ENCODE data around the gene GPBP1L1. TPM values are rescaled to one million over a fixed set of nuclear protein-coding genes. Genes with fewer than 3 reads are reported as not detected.

GPBP1L1 gene
- total RNA-seq, 1 donor from 2014 or later, result 147 TPM

DNA sequence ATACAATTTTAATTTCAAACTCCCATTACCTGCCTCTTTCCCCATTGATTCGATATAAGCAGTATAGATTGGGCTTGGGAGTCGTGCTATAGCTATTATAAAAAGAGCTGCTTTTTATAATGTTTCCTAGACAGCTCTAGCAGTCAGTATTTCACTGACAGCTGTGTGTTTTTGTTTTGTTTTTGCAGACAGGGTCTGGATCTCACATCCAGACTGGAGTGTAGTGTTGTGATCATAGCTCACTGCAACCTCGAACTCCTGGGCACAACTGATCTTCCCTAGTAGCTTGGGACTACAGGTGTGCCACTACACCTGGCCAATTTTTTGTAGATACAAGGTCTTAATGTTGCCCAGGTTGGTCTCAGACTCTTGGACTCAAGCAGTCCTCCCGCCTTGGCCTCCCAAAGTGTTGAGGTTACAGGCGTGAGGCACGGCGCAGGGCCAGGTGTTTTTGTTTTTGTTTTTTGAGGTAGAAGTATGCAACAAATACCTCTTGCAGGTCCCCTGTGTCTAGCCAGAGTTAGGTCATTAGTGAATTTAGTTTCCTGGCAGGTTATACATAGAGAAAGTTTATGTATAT is 100.7 kb downstream of the GPBP1L1 start:
- no peak overlapping the region for H3K4me3 ChIP-seq (ENCODE audit: low read depth, low read length)
- DNase-seq (ENCODE audit: low read depth) (no peak), FAIRE-seq (no peak)
- no peak for TF ChIP-seq CTCF (IDR thresholded peaks at IDR 0.05; ENCODE audit: insufficient read depth, low read length, severe bottlenecking)
- no peaks in the 10 kb centered on the region for H3K36me3 ChIP-seq (ENCODE audit: control insufficient read depth, insufficient read depth, low read length)
- no peaks in the 10 kb centered on the region for H3K27me3 ChIP-seq (ENCODE audit: control insufficient read depth, insufficient read depth, low read length)

GRCh38 chr1:45585110-45585426 is 101.3 kb downstream of the GPBP1L1 start:
- no peak for TF ChIP-seq CTCF (IDR thresholded peaks at IDR 0.05; ENCODE audit: insufficient read depth, low read length, severe bottlenecking)
- Histone ChIP-seq H3K4me3 (ENCODE audit: low read depth, low read length) (peak overlapping the region; percentile 94), H3K36me3 (ENCODE audit: control insufficient read depth, insufficient read depth, low read length) (no peaks in the 10 kb centered on the region), H3K27me3 (ENCODE audit: control insufficient read depth, insufficient read depth, low read length) (no peaks in the 10 kb centered on the region)
- DNase-seq (ENCODE audit: low read depth) (no peak), FAIRE-seq (no peak)

DNA sequence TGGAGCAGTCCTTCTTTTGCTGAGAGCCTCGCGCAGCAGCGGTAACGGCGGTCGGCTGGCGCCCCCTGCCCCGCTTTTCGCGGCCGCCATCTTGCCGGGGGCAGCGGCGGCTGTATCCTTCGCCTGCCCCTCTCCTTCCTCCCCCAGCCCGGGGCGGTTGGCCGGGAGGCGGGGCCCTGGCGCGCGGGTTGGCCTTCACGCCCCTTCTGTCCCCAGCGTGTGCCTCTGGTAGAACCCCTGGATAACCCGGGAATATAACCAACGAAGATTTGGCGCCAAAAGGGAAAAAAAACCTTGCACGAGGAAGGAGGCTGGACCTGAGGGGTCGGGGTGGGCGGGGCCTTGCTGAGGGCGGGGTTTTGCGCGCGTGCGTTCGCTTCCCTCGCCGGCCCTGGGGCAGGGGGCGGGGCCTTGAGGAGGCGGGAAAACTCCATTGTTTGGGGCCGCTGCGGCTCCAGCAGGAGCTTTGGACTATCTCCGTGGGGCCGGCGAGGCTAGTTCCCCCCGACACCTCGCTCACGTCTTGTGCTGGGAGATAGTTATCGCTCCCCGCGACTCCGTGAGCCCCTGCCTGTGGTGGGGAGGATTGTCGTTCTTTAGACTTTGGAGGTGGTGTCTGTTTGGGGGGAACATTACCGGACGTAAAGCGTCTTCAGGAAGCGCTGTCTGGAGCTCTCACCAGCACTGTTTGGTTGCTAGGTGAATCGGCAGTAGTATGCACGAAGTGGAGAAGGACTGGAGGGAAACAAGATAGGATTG is 101.8 kb downstream of the GPBP1L1 start:
- no peaks in the 10 kb centered on the region for H3K27me3 ChIP-seq (ENCODE audit: control insufficient read depth, insufficient read depth, low read length)
- peak overlapping the region; percentile 94 for H3K4me3 ChIP-seq (ENCODE audit: low read depth, low read length)
- TF ChIP-seq CTCF (IDR thresholded peaks at IDR 0.05; ENCODE audit: insufficient read depth, low read length, severe bottlenecking), result peak; percentile 14
- H3K36me3 ChIP-seq (ENCODE audit: control insufficient read depth, insufficient read depth, low read length), result no peaks in the 10 kb centered on the region
- FAIRE-seq (no peak), DNase-seq (ENCODE audit: low read depth) (peak; percentile 81)

DNA sequence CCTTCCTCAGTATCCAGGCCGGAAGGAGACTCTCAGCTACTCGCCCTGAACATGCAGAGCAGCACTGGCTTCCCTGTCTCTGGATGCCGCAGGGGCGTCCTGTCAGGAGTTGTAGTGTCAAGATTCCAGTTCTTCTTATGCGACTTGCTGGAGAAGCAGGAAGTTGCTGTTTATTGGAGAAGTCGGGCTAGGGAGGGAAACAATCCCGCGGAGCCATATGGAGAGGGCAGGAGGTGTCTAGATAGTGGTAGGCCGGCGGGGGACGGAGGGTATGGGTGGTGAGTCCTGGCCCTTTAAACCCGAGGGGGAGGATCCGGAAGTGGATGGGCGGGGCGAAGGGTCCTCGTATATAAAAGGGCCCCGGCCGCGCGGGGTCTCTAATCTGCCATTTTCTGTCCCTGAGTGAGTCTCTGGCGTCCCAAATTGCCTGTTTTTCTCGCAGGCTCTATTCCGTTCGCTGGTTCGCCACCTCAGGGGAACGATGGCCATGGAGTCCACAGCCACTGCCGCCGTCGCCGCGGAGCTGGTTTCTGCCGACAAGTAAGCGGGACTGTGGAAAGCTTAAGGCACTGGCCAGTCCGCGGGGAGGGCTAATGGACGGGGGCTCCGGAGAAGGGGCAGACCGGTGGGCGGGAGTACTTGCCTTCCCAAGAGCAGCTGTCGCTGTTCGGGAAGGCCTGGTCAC is 102.5 kb downstream of the GPBP1L1 start, which contains the start of gene NASP:
Gene NASP, plus strand, starts transcription at position 376 of the 685 bp plus-strand sequence. Its CDS starts 106 bp downstream, at position 482.
- Histone ChIP-seq H3K36me3 (ENCODE audit: control insufficient read depth, insufficient read depth, low read length) (no peaks in the 10 kb centered on the region), H3K4me3 (ENCODE audit: low read depth, low read length) (peak within 1 kb of the TSS; percentile 94), H3K27me3 (ENCODE audit: control insufficient read depth, insufficient read depth, low read length) (no peaks in the 10 kb centered on the region)
- DNase-seq (ENCODE audit: low read depth) (no peak), FAIRE-seq (no peak)
- no peak for TF ChIP-seq CTCF (IDR thresholded peaks at IDR 0.05; ENCODE audit: insufficient read depth, low read length, severe bottlenecking)

GRCh38 chr1:45583264-45583665 is 103.1 kb downstream of the GPBP1L1 start:
- H3K27me3 ChIP-seq (ENCODE audit: control insufficient read depth, insufficient read depth, low read length), result no peaks in the 10 kb centered on the region
- H3K4me3 ChIP-seq (ENCODE audit: low read depth, low read length), result peak overlapping the region; percentile 94
- no peaks in the 10 kb centered on the region for H3K36me3 ChIP-seq (ENCODE audit: control insufficient read depth, insufficient read depth, low read length)
- FAIRE-seq (no peak), DNase-seq (ENCODE audit: low read depth) (peak; percentile 96)
- TF ChIP-seq CTCF (IDR thresholded peaks at IDR 0.05; ENCODE audit: insufficient read depth, low read length, severe bottlenecking), result no peak

Other genes starting within 250 kb of the GPBP1L1 start
- 1.6 and 2.0 TPM in 2 replicates for gene TESK2, start 195.4 kb downstream of the GPBP1L1 start, total RNA-seq
- gene CCDC163, start 186.5 kb downstream of the GPBP1L1 start, total RNA-seq, result 0.26 and 0.64 TPM in 2 replicates
- 0.77 and 1.1 TPM in 2 replicates for gene MMACHC, start 186.2 kb downstream of the GPBP1L1 start, total RNA-seq
- 403 and 721 TPM in 2 replicates for gene PRDX1, start 164.6 kb downstream of the GPBP1L1 start, total RNA-seq
- 109 and 145 TPM in 2 replicates for gene AKR1A1, start 135.7 kb downstream of the GPBP1L1 start, total RNA-seq
- 16.6 and 28.3 TPM in 2 replicates for gene NASP, start 102.5 kb downstream of the GPBP1L1 start, total RNA-seq
- 0.79 and 1.7 TPM in 2 replicates for gene CCDC17, start 62.5 kb downstream of the GPBP1L1 start, total RNA-seq
- 8.2 and 10.1 TPM in 2 replicates for gene TMEM69, start 1.6 kb upstream of the GPBP1L1 start, total RNA-seq
- gene IPP, start 64.1 kb upstream of the GPBP1L1 start, total RNA-seq, result 9.7 and 13.7 TPM in 2 replicates
- gene MAST2, start 117.1 kb upstream of the GPBP1L1 start, total RNA-seq, result 12.6 and 16.9 TPM in 2 replicates